B cell (primary cell): ENCODE results near the gene KAZN. TPM values are rescaled to one million over a fixed set of nuclear protein-coding genes. Genes with fewer than 3 reads are reported as not detected.

ENCODE experiments used
- ATAC-seq: fragments of 200-7000 bp; cut with Tn5 transposase; one replicate; pipeline ENCODE4 v1.10.0; 2021; ENCODE audit warnings: low read depth, mild to moderate bottlenecking, moderate number of reproducible peaks, moderate library complexity
- CTCF ChIA-PET: fragments of 350-600 bp; sonication (Branson Sonifier 250); formaldehyde crosslinking; loops from one replicate; lab custom pipeline; 2021; ENCODE audit warnings: antibody characterized with exemption, inconsistent platforms; lab: Charles Lee
- POLR2A ChIA-PET: fragments of 350-600 bp; sonication (Branson Sonifier 250); formaldehyde crosslinking; loops from one replicate; lab custom pipeline; 2021; ENCODE audit warnings: antibody characterized with exemption; lab: Charles Lee
- DNase-seq: peaks from one replicate; pipeline ENCODE4 v3.0.0; 2013
- H2AFZ ChIP-seq: 2 replicates; pipeline ENCODE4 v1.6.1; 2012; ENCODE audit warnings: mild to moderate bottlenecking, low read depth, low read length; ENCODE audit not compliant: insufficient read depth, poor library complexity, severe bottlenecking
- H3K27ac ChIP-seq, 2 donors: 1 replicate in 1 of 2; 2 replicates in 1 of 2; pipeline ENCODE4 v1.5.1; 2012 to 2013; ENCODE audit warnings: low read length in 2 of 2, mild to moderate bottlenecking in 2 of 2, moderate library complexity in 1 of 2
- H3K27me3 ChIP-seq, 4 experiments: fragments of 200-600 bp in 1 of 4; sonication (generic) in 1 of 4; replicated peaks in 1 of 4; 1 replicate in 2 of 4; 2 replicates in 2 of 4; pipeline versions ENCODE4 v1.6.1 to v1.7.0; 2013 to 2016; ENCODE audit warnings: low read length in 3 of 4, mild to moderate bottlenecking in 2 of 4, mixed read lengths in 1 of 4, moderate library complexity in 1 of 4; ENCODE audit not compliant: insufficient read depth in 4 of 4, control insufficient read depth in 3 of 4; ENCODE audit errors: control extremely low read depth in 1 of 4
- H3K36me3 ChIP-seq, 2 experiments: replicated peaks in 1 of 2; 1 replicate in 1 of 2; 2 replicates in 1 of 2; pipeline versions ENCODE4 v1.6.1 to v1.7.1; 2013; ENCODE audit warnings: low read length in 1 of 2; ENCODE audit not compliant: insufficient read depth in 2 of 2, control insufficient read depth in 1 of 2; ENCODE audit errors: control extremely low read depth in 1 of 2, extremely low read depth in 1 of 2
- H3K4me1 ChIP-seq, 2 donors: fragments of 200-600 bp in 1 of 2; sonication (generic) in 1 of 2; 1 replicate in 1 of 2; 2 replicates in 1 of 2; pipeline versions ENCODE4 v1.5.1 to v1.6.1; 2013 to 2017; ENCODE audit warnings: low read length in 2 of 2; ENCODE audit not compliant: control insufficient read depth in 2 of 2, insufficient read depth in 2 of 2
- H3K4me2 ChIP-seq: replicated peaks from 2 replicates; pipeline ENCODE3; 2012; ENCODE audit warnings: mild to moderate bottlenecking, low read depth, low read length; ENCODE audit not compliant: poor library complexity, severe bottlenecking
- H3K4me3 ChIP-seq, 5 experiments: fragments of 200-600 bp in 1 of 5; sonication (generic) in 1 of 5; 1 replicate in 3 of 5; 2 replicates in 2 of 5; pipeline versions ENCODE4 v1.5.1 to v1.7.0; 2011 to 2016; ENCODE audit warnings: low read length in 4 of 5, mild to moderate bottlenecking in 4 of 5, low read depth in 2 of 5, control low read depth in 1 of 5, moderate library complexity in 1 of 5; ENCODE audit not compliant: insufficient read depth in 1 of 5; ENCODE audit errors: control extremely low read depth in 1 of 5, extremely low read depth in 1 of 5
- H3K79me2 ChIP-seq: fragments of 200-600 bp; sonication (generic); one replicate; pipeline ENCODE4 v1.6.0; 2016; ENCODE audit warnings: low read length; ENCODE audit not compliant: control insufficient read depth, insufficient read depth
- H3K9ac ChIP-seq: fragments of 200-600 bp; sonication (generic); 2 replicates; pipeline ENCODE4 v1.6.1; 2017; ENCODE audit warnings: mild to moderate bottlenecking, low read length, moderate library complexity
- H3K9me3 ChIP-seq, 3 donors: one replicate each; pipeline versions ENCODE4 v1.6.1 to v1.7.1; 2013; ENCODE audit warnings: low read length in 2 of 3; ENCODE audit not compliant: control insufficient read depth in 2 of 3, insufficient read depth in 1 of 3; ENCODE audit errors: control extremely low read depth in 1 of 3
- H4K20me1 ChIP-seq: 2 replicates; pipeline ENCODE4 v1.6.0; 2012; ENCODE audit warnings: mild to moderate bottlenecking, low read length; ENCODE audit not compliant: insufficient read depth, control insufficient read depth, poor library complexity, severe bottlenecking
- H3K27ac Mint-ChIP-seq: one replicate; pipeline ENCODE4 v1.8.0; 2021; ENCODE audit warnings: mixed read lengths
- H3K27me3 Mint-ChIP-seq: one replicate; pipeline ENCODE4 v1.8.0; 2021; ENCODE audit warnings: mixed read lengths
- H3K4me1 Mint-ChIP-seq: one replicate; pipeline ENCODE4 v1.8.0; 2021; ENCODE audit warnings: mixed read lengths
- H3K4me3 Mint-ChIP-seq: one replicate; pipeline ENCODE4 v1.8.0; 2021; ENCODE audit warnings: mixed read lengths
- H3K9me3 Mint-ChIP-seq: one replicate; pipeline ENCODE4 v1.8.0; 2022; ENCODE audit warnings: mixed read lengths; ENCODE audit not compliant: insufficient read depth
- EZH2 ChIP-seq: IDR thresholded peaks from 2 replicates; pipeline ENCODE4 v1.6.1; 2012; ENCODE audit warnings: borderline replicate concordance, low read depth, mild to moderate bottlenecking, moderate library complexity, low read length; ENCODE audit not compliant: insufficient read depth, poor library complexity, severe bottlenecking
- WGBS: methylation state at CpG from one replicate; pipeline ENCODE4 v1.1.5; 2013; ENCODE audit warnings: missing lambda C conversion rate; ENCODE audit not compliant: insufficient coverage; 5-methylcytosine and 5-hydroxymethylcytosine counted together
- intact Hi-C: fragments of 100-400 bp; cut with micrococcal nuclease; formaldehyde crosslinking; loops from one replicate; pipeline ENCODE4 v1.10.0; 2022
- polyA plus RNA-seq: library from polyadenylated mRNA; depleted of rRNA; stranded (reverse); fragments of >200 nt; gene quantifications from 2 replicates; pipeline ENCODE4 v1.2.3, GENCODE V29; 2012
- total RNA-seq, 2 donors: library from RNA; stranded (reverse); fragments of 120-200 nt in 1 of 2; gene quantifications; 1 replicate in 1 of 2; 2 replicates in 1 of 2; pipeline versions ENCODE4 v1.2.3 to v1.2.4, GENCODE V29; 2013 to 2022
- TF ChIP-seq, protein P1 (sequence below): fragments of 200-600 bp; IDR thresholded peaks from one replicate; pipeline ENCODE4 v1.8.0; 2022; ENCODE audit warnings: antibody characterized with exemption, mild to moderate bottlenecking

KAZN gene
- total and polyA plus RNA-seq, 2 donors (not counting 1 experiment from before 2014, with no cell fraction given) = 0.13 to 0.39 TPM

DNA sequence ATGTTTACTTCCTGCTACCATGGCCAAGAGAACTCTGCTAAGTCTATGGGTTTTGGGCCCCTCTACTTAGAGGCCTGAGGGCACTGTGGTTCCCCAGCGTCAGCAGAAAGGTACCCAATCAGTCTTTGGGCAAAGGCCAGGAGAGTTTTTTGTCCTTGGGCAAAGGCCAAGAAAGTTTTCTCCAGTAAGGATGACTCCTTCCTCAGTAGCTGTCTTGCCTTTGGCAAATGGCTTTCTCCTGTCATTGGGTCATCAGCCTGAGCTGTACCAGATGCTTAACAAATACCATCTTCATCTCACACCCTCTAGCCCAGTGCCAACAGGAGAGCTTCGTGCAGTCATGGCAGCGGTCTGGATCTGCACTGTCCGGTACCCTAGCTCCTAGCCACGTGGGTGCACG is 355.7 kb downstream of the KAZN start:
- no peaks in the 10 kb centered on the region for H3K36me3 ChIP-seq
- no peak for TF ChIP-seq EZH2
- TF ChIP-seq, protein P1, sequence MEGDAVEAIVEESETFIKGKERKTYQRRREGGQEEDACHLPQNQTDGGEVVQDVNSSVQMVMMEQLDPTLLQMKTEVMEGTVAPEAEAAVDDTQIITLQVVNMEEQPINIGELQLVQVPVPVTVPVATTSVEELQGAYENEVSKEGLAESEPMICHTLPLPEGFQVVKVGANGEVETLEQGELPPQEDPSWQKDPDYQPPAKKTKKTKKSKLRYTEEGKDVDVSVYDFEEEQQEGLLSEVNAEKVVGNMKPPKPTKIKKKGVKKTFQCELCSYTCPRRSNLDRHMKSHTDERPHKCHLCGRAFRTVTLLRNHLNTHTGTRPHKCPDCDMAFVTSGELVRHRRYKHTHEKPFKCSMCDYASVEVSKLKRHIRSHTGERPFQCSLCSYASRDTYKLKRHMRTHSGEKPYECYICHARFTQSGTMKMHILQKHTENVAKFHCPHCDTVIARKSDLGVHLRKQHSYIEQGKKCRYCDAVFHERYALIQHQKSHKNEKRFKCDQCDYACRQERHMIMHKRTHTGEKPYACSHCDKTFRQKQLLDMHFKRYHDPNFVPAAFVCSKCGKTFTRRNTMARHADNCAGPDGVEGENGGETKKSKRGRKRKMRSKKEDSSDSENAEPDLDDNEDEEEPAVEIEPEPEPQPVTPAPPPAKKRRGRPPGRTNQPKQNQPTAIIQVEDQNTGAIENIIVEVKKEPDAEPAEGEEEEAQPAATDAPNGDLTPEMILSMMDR = no peak
- intact Hi-C loops = no loop called here
- ATAC-seq (no peak), DNase-seq (no peak)
- H3K4me2 ChIP-seq = no peak overlapping the region
- Mint-ChIP-seq H3K4me3 (no peak overlapping the region), H3K4me1 (no peaks in the 10 kb centered on the region), H3K9me3 (no peaks in the 10 kb centered on the region), H3K27ac (no peak overlapping the region), H3K27me3 (no peaks in the 10 kb centered on the region)
- no peaks in the 10 kb centered on the region for H4K20me1 ChIP-seq
- H3K4me1 ChIP-seq = no peaks in the 10 kb centered on the region
- POLR2A ChIA-PET = no interaction called here
- H3K79me2 ChIP-seq = no peaks in the 10 kb centered on the region
- no peak overlapping the region for H3K27ac ChIP-seq
- no peak overlapping the region for H3K9ac ChIP-seq
- H3K27me3 ChIP-seq = no peaks in the 10 kb centered on the region
- no peak overlapping the region for H2AFZ ChIP-seq
- peaks cover 0 to 10% (median 0%) of the 10 kb centered on the region in 3 donors for H3K9me3 ChIP-seq
- CTCF ChIA-PET = no interaction called here
- no peak overlapping the region for H3K4me3 ChIP-seq
- WGBS = 86% methylated on average over 6 of the region's 6 CpGs

- H3K27ac Mint-ChIP-seq = no peak overlapping the region
Measured at GRCh38 chr1:14954930-14955329, 356.4 kb downstream of the KAZN start.

More at GRCh38 chr1:14954930-14955329, 356.4 kb downstream of the KAZN start:
- 92% methylated on average over 7 of the region's 10 CpGs for WGBS
- H3K4me1 Mint-ChIP-seq = no peaks in the 10 kb centered on the region
- H3K79me2 ChIP-seq = no peaks in the 10 kb centered on the region
- H3K4me1 ChIP-seq = no peaks in the 10 kb centered on the region
- CTCF ChIA-PET = no interaction called here
- TF ChIP-seq EZH2 = no peak
- TF ChIP-seq, protein P1 = no peak
- POLR2A ChIA-PET = no interaction called here
- H3K9me3 Mint-ChIP-seq = no peaks in the 10 kb centered on the region
- H3K4me3 ChIP-seq = no peak overlapping the region
- no peaks in the 10 kb centered on the region for H4K20me1 ChIP-seq
- no peaks in the 10 kb centered on the region for H3K27me3 Mint-ChIP-seq
- H3K4me2 ChIP-seq = no peak overlapping the region
- no peak overlapping the region for H2AFZ ChIP-seq
- intact Hi-C loops = no loop called here
- H3K4me3 Mint-ChIP-seq = no peak overlapping the region
- no peak overlapping the region for H3K9ac ChIP-seq
- no peaks in the 10 kb centered on the region for H3K36me3 ChIP-seq
- DNase-seq (no peak), ATAC-seq (no peak)
- H3K9me3 ChIP-seq = peaks cover 0 to 10% (median 0%) of the 10 kb centered on the region in 3 donors
- H3K27me3 ChIP-seq = no peaks in the 10 kb centered on the region
- no peak overlapping the region for H3K27ac ChIP-seq
